CD4-positive, alpha-beta T cell (primary cell): ENCODE data around the gene SP9. TPM values are rescaled to one million over a fixed set of nuclear protein-coding genes. Genes with fewer than 3 reads are reported as not detected.

Source experiments
- ATAC-seq: fragments of 200-7000 bp; cut with Tn5 transposase; one replicate; pipeline ENCODE4 v1.10.0; 2022; ENCODE audit warnings: mild to moderate bottlenecking; ENCODE audit not compliant: poor library complexity
- CTCF ChIA-PET: fragments of 350-600 bp; sonication (Branson Sonifier 250); formaldehyde crosslinking; loops from one replicate; lab custom pipeline; 2021; ENCODE audit warnings: antibody characterized with exemption, inconsistent platforms; lab: Charles Lee
- POLR2A ChIA-PET: fragments of 350-600 bp; sonication (Branson Sonifier 250); formaldehyde crosslinking; loops from one replicate; lab custom pipeline; 2021; ENCODE audit warnings: antibody characterized with exemption, inconsistent platforms; lab: Charles Lee
- DNase-seq, 14 experiments: peaks; one replicate each; pipeline ENCODE4 v3.0.0-alpha.2; 2013 to 2020; ENCODE audit warnings: mixed read lengths in 2 of 14
- H3K27ac ChIP-seq, 2 donors: one replicate each; pipeline versions ENCODE4 v1.5.1 to v1.7.0; 2013; ENCODE audit warnings: low read length in 2 of 2, low read depth in 1 of 2, mild to moderate bottlenecking in 1 of 2
- H3K27me3 ChIP-seq, 2 experiments: 1 replicate in 1 of 2; 2 replicates in 1 of 2; pipeline versions ENCODE4 v1.6.1 to v1.7.0; 2013; ENCODE audit warnings: low read length in 2 of 2, control low read depth in 1 of 2, mild to moderate bottlenecking in 1 of 2, moderate library complexity in 1 of 2; ENCODE audit not compliant: insufficient read depth in 2 of 2, control insufficient read depth in 1 of 2
- H3K36me3 ChIP-seq: one replicate; pipeline ENCODE4 v1.6.1; 2013; ENCODE audit warnings: low read length, control low read depth; ENCODE audit not compliant: insufficient read depth
- H3K4me1 ChIP-seq: one replicate; pipeline ENCODE4 v1.6.1; 2013; ENCODE audit warnings: low read length, control low read depth; ENCODE audit not compliant: insufficient read depth
- H3K4me3 ChIP-seq: one replicate; pipeline ENCODE4 v1.5.1; 2013; ENCODE audit warnings: mild to moderate bottlenecking, low read length, moderate library complexity
- H3K9me3 ChIP-seq, 2 experiments: 1 replicate in 1 of 2; 2 replicates in 1 of 2; pipeline versions ENCODE4 v1.6.1 to v1.7.0; 2013; ENCODE audit warnings: low read length in 2 of 2, mild to moderate bottlenecking in 2 of 2, control low read depth in 1 of 2, moderate library complexity in 1 of 2; ENCODE audit not compliant: control insufficient read depth in 1 of 2, insufficient read depth in 1 of 2
- H3K27ac Mint-ChIP-seq: one replicate; pipeline ENCODE4 v1.8.0; 2020; ENCODE audit warnings: mixed read lengths
- H3K27me3 Mint-ChIP-seq: one replicate; pipeline ENCODE4 v1.8.0; 2021; ENCODE audit warnings: mixed read lengths
- H3K36me3 Mint-ChIP-seq: one replicate; pipeline ENCODE4 v1.8.0; 2021; ENCODE audit warnings: low read depth, mixed read lengths
- H3K4me1 Mint-ChIP-seq: one replicate; pipeline ENCODE4 v1.8.0; 2021; ENCODE audit warnings: low read depth, mixed read lengths
- H3K4me3 Mint-ChIP-seq: one replicate; pipeline ENCODE4 v1.8.0; 2020; ENCODE audit warnings: mild to moderate bottlenecking, mixed read lengths
- H3K9me3 Mint-ChIP-seq: one replicate; pipeline ENCODE4 v1.8.0; 2020; ENCODE audit warnings: mixed read lengths
- intact Hi-C, 2 experiments: fragments of 100-400 bp; cut with DNase I in 1 of 2; cut with micrococcal nuclease in 1 of 2; formaldehyde crosslinking; loops; one replicate each; pipeline versions ENCODE4 v1.15.1 to v1.9.0; 2023 to 2025; cut with DNase I, micrococcal nuclease
- total RNA-seq, 174 experiments: library from RNA in 2 of 174; stranded (reverse) in 2 of 174; gene quantifications; one replicate each; pipeline ENCODE4 v1.2.3 and lab custom pipeline; 2021 to 2026
- TF ChIP-seq, protein P1 (sequence below): fragments of 200-600 bp; IDR thresholded peaks from one replicate; pipeline ENCODE4 v1.8.0; 2022; ENCODE audit warnings: antibody characterized with exemption, mild to moderate bottlenecking

SP9 gene
- total RNA-seq, 2 experiments from 2014 or later = not detected

DNA sequence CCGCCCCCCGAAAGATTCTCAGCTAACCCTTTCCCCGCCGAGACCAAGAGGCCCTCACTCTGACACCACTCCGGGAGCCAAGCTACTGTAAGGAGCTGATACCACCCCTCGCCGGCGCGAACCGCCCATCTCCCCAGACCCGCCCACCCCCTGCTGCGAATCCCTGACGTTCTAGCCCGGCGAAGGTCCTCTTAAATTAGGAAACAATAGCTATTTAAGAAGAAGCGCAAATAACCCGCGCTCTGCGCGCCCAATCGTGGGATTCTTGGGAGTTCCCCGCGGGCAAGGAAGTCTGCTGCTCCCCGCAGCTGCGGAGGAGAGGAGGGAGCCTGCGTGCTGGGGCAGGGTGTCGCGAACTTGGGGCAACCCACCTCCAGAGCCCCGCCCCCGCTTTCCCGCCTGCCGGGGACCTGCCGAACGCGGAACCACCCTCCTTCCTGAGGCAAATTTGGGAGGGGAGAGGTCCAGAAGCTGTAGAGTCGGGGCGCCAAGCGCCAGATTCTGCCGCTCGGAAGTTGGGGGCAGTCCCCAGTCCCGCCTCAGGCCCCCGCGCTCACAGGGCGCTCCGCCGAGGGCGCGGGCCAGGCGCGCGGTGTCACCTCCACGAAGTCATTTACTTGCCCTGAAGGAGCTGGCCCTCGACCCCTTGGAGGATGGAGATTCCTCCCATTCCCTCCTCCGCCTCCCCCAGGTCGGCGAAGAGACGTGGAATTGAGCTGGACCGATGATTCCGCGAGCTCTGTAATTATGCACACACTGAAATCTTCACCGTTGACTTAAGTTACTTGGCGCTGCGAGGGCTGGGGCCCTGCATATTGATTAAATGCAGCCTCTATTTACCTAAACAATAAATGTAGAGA, 8.4 kb upstream of the SP9 start:
- intact Hi-C loops = loop anchor here in 1 of 2 experiments (5.0 kb wide), 1 partner anchor 79 kb away; the partner anchor contains the start of gene OLA1
- peaks cover 0 to 25% of the 10 kb centered on the region in 2 experiments for H3K9me3 ChIP-seq
- Mint-ChIP-seq H3K9me3 (peaks cover 3% of the 10 kb centered on the region), H3K4me3 (peak overlapping the region; percentile 74), H3K4me1 (peaks cover 34% of the 10 kb centered on the region), H3K36me3 (no peaks in the 10 kb centered on the region), H3K27me3 (peaks cover 98% of the 10 kb centered on the region), H3K27ac (no peak overlapping the region)
- H3K4me1 ChIP-seq = peaks cover 31% of the 10 kb centered on the region
- DNase-seq (peak in 4 of 14 experiments; percentile 17 to 68 (median 49)), ATAC-seq (peak; percentile 42)
- H3K27me3 ChIP-seq = peaks cover 78 to 80% of the 10 kb centered on the region in 2 experiments
- no peaks in the 10 kb centered on the region for H3K36me3 ChIP-seq
- peak overlapping the region; percentile 47 for H3K4me3 ChIP-seq
- CTCF ChIA-PET = interaction anchor here (0.5 to 2.0 kb wide), 3 partner anchors 10 to 712 kb away, joined by 3 to 7 read pairs (median 6); no protein-coding TSS in a partner anchor
- TF ChIP-seq, protein P1, sequence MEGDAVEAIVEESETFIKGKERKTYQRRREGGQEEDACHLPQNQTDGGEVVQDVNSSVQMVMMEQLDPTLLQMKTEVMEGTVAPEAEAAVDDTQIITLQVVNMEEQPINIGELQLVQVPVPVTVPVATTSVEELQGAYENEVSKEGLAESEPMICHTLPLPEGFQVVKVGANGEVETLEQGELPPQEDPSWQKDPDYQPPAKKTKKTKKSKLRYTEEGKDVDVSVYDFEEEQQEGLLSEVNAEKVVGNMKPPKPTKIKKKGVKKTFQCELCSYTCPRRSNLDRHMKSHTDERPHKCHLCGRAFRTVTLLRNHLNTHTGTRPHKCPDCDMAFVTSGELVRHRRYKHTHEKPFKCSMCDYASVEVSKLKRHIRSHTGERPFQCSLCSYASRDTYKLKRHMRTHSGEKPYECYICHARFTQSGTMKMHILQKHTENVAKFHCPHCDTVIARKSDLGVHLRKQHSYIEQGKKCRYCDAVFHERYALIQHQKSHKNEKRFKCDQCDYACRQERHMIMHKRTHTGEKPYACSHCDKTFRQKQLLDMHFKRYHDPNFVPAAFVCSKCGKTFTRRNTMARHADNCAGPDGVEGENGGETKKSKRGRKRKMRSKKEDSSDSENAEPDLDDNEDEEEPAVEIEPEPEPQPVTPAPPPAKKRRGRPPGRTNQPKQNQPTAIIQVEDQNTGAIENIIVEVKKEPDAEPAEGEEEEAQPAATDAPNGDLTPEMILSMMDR = no peak
- POLR2A ChIA-PET = interaction anchor here (0.6 to 1.4 kb wide), 5 partner anchors 9 to 1901 kb away, joined by 3 to 4 read pairs (median 3); partner anchors contain the start of genes OLA1 and SP9
- H3K27ac ChIP-seq = no peak overlapping the region

DNA sequence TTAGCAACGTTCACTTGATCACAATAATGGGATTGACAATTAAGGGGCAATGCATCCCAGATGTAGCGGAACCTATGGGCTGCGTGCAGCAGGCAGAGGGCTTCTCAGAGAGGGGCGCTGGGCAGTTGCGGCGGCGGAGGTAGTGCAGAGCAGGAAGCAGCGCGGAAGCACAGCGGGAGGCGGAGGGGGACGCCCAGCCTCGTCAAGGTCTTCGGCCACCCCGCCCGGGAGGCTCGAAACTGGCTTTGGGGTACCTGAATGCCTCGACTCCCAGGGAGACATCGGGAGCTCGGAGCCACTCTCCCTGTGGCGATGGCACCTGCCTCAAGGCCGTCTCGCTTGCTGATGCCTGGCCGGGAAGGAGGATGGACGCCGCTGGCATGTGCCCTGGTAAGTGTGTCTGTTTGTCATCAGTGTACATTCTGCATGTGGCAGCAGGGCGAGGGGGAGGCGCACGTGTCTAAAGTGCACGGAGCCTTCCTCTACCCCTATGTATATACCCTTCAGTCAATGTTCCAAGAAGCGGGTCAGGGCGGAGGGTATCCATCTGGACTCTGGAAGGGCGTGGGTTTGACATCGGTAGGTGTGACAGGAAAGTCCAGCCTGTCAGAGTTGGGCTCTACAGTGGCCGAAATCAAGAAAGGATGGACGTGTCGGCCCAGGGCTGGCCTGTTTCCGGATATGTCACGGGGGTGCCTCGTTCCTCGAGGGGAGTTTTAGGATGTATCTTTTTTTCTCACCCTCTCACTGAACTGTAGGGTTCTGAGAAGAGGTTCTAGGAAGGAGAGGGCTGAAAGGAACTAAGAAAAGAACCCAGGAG, 7.5 kb upstream of the SP9 start:
- H3K27me3 ChIP-seq = peaks cover 87 to 88% of the 10 kb centered on the region in 2 experiments
- no peaks in the 10 kb centered on the region for H3K36me3 Mint-ChIP-seq
- ATAC-seq (peak; percentile 37), DNase-seq (peak in 4 of 14 experiments; percentile 13 to 46 (median 35))
- intact Hi-C loops = loop anchor here in 1 of 2 experiments (5.0 kb wide), 1 partner anchor 80 kb away; the partner anchor contains the start of gene OLA1
- H3K27ac ChIP-seq = no peak overlapping the region
- H3K4me3 Mint-ChIP-seq = peak overlapping the region; percentile 74
- peaks cover 3% of the 10 kb centered on the region for H3K9me3 Mint-ChIP-seq
- TF ChIP-seq, protein P1 = no peak
- no peaks in the 10 kb centered on the region for H3K36me3 ChIP-seq
- peaks cover 39% of the 10 kb centered on the region for H3K4me1 Mint-ChIP-seq
- peaks cover 0 to 27% of the 10 kb centered on the region in 2 experiments for H3K9me3 ChIP-seq
- H3K4me1 ChIP-seq = peaks cover 33% of the 10 kb centered on the region
- peaks cover 98% of the 10 kb centered on the region for H3K27me3 Mint-ChIP-seq
- ChIA-PET CTCF (interaction anchor here (2.0 kb wide), 1 partner anchor 14 kb away, joined by 7 read pairs; no protein-coding TSS in a partner anchor), POLR2A (interaction anchor here (0.6 to 1.9 kb wide), 5 partner anchors 8 to 1901 kb away, joined by 3 to 7 read pairs (median 4); partner anchors contain the start of genes OLA1 and SP9)
- H3K27ac Mint-ChIP-seq = no peak overlapping the region
- peak overlapping the region; percentile 47 for H3K4me3 ChIP-seq

DNA sequence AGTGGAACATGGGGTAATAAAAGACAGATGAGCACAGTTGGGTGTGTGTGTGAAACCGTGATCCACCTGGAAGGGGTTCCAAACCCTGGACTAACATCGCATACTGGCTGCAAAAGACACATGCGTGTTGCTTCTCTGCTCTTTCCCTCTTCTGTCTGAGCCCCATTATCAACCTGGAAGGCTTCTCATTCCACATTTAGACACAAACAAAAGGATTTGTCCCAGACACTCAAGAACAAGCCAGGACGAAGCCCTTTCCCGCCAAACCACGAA, 7.0 kb upstream of the SP9 start:
- ATAC-seq (no peak), DNase-seq (no peak)
- Mint-ChIP-seq H3K4me3 (peak overlapping the region; percentile 74), H3K27ac (no peak overlapping the region), H3K36me3 (no peaks in the 10 kb centered on the region), H3K9me3 (peaks cover 3% of the 10 kb centered on the region), H3K27me3 (peaks cover 98% of the 10 kb centered on the region), H3K4me1 (peaks cover 44% of the 10 kb centered on the region)
- peaks cover 38% of the 10 kb centered on the region for H3K4me1 ChIP-seq
- H3K4me3 ChIP-seq = no peak overlapping the region
- ChIA-PET POLR2A (interaction anchor here (1.9 kb wide), 1 partner anchor 9 kb away, joined by 7 read pairs; no protein-coding TSS in a partner anchor), CTCF (no interaction called here)
- TF ChIP-seq, protein P1 = no peak
- peaks cover 91 to 92% of the 10 kb centered on the region in 2 experiments for H3K27me3 ChIP-seq
- peaks cover 0 to 32% of the 10 kb centered on the region in 2 experiments for H3K9me3 ChIP-seq
- intact Hi-C loops = loop anchor here in 1 of 2 experiments (5.0 kb wide), 1 partner anchor 80 kb away; the partner anchor contains the start of gene OLA1
- H3K36me3 ChIP-seq = no peaks in the 10 kb centered on the region
- no peak overlapping the region for H3K27ac ChIP-seq
